Gastroesophageal sphincter (tissue), 3 donors: ENCODE data around the gene PTPRZ1.

Experiments used
- EP300 ChIP-seq: sonication (generic); formaldehyde crosslinking; IDR thresholded peaks from one replicate; pipeline ENCODE4 v1.6.1; 2017; ENCODE audit warnings: antibody characterized with exemption, mild to moderate bottlenecking
- POLR2A ChIP-seq, 2 donors: fragments of 450-650 bp; IDR thresholded peaks; one replicate each; pipeline ENCODE4 v1.6.1; 2017; ENCODE audit warnings: antibody characterized with exemption in 2 of 2, mild to moderate bottlenecking in 2 of 2, moderate library complexity in 1 of 2
- POLR2AphosphoS5 ChIP-seq: sonication (generic); formaldehyde crosslinking; IDR thresholded peaks from one replicate; pipeline ENCODE4 v1.6.1; 2017; ENCODE audit warnings: antibody characterized with exemption
- TF ChIP-seq, protein P1 (sequence below), 4 experiments: fragments of 200-600 bp in 2 of 4; fragments of 450-650 bp in 2 of 4; sonication (generic) in 1 of 4; IDR thresholded peaks; one replicate each; pipeline ENCODE4 v1.5.1; 2017 to 2019; ENCODE audit warnings: antibody characterized with exemption in 4 of 4, mild to moderate bottlenecking in 2 of 4, moderate library complexity in 2 of 4

- TF ChIP-seq POLR2A (IDR thresholded peaks at IDR 0.05), result no peak
- no peak for TF ChIP-seq POLR2AphosphoS5
- TF ChIP-seq EP300, result no peak
- TF ChIP-seq, protein P1, sequence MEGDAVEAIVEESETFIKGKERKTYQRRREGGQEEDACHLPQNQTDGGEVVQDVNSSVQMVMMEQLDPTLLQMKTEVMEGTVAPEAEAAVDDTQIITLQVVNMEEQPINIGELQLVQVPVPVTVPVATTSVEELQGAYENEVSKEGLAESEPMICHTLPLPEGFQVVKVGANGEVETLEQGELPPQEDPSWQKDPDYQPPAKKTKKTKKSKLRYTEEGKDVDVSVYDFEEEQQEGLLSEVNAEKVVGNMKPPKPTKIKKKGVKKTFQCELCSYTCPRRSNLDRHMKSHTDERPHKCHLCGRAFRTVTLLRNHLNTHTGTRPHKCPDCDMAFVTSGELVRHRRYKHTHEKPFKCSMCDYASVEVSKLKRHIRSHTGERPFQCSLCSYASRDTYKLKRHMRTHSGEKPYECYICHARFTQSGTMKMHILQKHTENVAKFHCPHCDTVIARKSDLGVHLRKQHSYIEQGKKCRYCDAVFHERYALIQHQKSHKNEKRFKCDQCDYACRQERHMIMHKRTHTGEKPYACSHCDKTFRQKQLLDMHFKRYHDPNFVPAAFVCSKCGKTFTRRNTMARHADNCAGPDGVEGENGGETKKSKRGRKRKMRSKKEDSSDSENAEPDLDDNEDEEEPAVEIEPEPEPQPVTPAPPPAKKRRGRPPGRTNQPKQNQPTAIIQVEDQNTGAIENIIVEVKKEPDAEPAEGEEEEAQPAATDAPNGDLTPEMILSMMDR (IDR thresholded peaks at IDR 0.05), result no peak
Measured at GRCh38 chr7:121919986-121920385, 47.0 kb downstream of the PTPRZ1 start.
